GM12878 (cell line): ENCODE data around the gene TM7SF3. TPM values are rescaled to one million over a fixed set of nuclear protein-coding genes. Genes with fewer than 3 reads are reported as not detected.

Source experiments
- BCL3 ChIP-seq: IDR thresholded peaks from 2 replicates; pipeline ENCODE4 v1.6.1; 2011; ENCODE audit warnings: borderline replicate concordance, low read depth, mild to moderate bottlenecking, moderate library complexity, low read length; ENCODE audit not compliant: insufficient read depth, poor library complexity, severe bottlenecking
- DPF2 ChIP-seq: fragments of 450-650 bp; IDR thresholded peaks from 2 replicates; pipeline ENCODE4 v1.6.1; 2017; ENCODE audit warnings: mild to moderate bottlenecking
- E2F4 ChIP-seq: IDR thresholded peaks from 2 replicates; pipeline ENCODE4 v1.6.1; 2012; ENCODE audit warnings: low read depth, low read length, improper control_type of control experiment
- E4F1 ChIP-seq: fragments of 450-650 bp; IDR thresholded peaks from 2 replicates; pipeline ENCODE4 v1.6.1; 2018; ENCODE audit warnings: borderline replicate concordance, mild to moderate bottlenecking; ENCODE audit not compliant: partially characterized antibody
- EED ChIP-seq: sonication (generic); IDR thresholded peaks from 2 replicates; pipeline ENCODE4 v1.6.1; 2016; ENCODE audit warnings: antibody characterized with exemption, low read depth
- FOS ChIP-seq: IDR thresholded peaks from 3 replicates; pipeline ENCODE4 v1.6.1; 2011; ENCODE audit warnings: borderline replicate concordance; ENCODE audit not compliant: insufficient read length; ENCODE audit errors: extremely low read depth
- FOXK2 ChIP-seq: fragments of 450-650 bp; IDR thresholded peaks from 2 replicates; pipeline ENCODE4 v1.6.1; 2017; ENCODE audit warnings: mild to moderate bottlenecking, moderate library complexity
- IKZF1 ChIP-seq: fragments of 450-650 bp; conservative IDR thresholded peaks from 2 replicates; pipeline ENCODE4 v1.6.1; 2017; ENCODE audit warnings: antibody characterized with exemption, mild to moderate bottlenecking
- IKZF2 ChIP-seq, 2 experiments: fragments of 450-650 bp; IDR thresholded peaks; 2 replicates each; pipeline ENCODE4 v1.6.1; 2017; ENCODE audit warnings: mild to moderate bottlenecking in 2 of 2, moderate library complexity in 2 of 2
- NR2C2 ChIP-seq: IDR thresholded peaks from 2 replicates; pipeline ENCODE4 v1.6.1; 2011; ENCODE audit warnings: borderline replicate concordance, low read depth; ENCODE audit not compliant: control insufficient read depth, insufficient read length
- PAX8 ChIP-seq: fragments of 450-650 bp; IDR thresholded peaks from 2 replicates; pipeline ENCODE4 v1.6.1; 2017; ENCODE audit warnings: mild to moderate bottlenecking, moderate library complexity
- SKIL ChIP-seq: fragments of 450-650 bp; IDR thresholded peaks from 2 replicates; pipeline ENCODE4 v1.6.1; 2017; ENCODE audit warnings: mild to moderate bottlenecking, low read depth, inconsistent platforms; ENCODE audit not compliant: poor library complexity, severe bottlenecking
- SMAD1 ChIP-seq: fragments of 450-650 bp; IDR thresholded peaks from 2 replicates; pipeline ENCODE4 v1.6.1; 2018; ENCODE audit warnings: mild to moderate bottlenecking, low read depth; ENCODE audit not compliant: partially characterized antibody
- SMC3 ChIP-seq: IDR thresholded peaks from 2 replicates; pipeline ENCODE4 v1.6.1; 2011; ENCODE audit warnings: low read length, improper control_type of control experiment, borderline replicate concordance
- SP1 ChIP-seq: IDR thresholded peaks from one replicate; pipeline ENCODE4 v1.6.1; 2011; ENCODE audit warnings: low read depth, low read length
- SREBF1 ChIP-seq: IDR thresholded peaks from 2 replicates; pipeline ENCODE4 v1.6.1; 2012; ENCODE audit warnings: mild to moderate bottlenecking, low read length
- STAT1 ChIP-seq: fragments of 450-650 bp; conservative IDR thresholded peaks from 2 replicates; pipeline ENCODE4 v1.6.1; 2014; ENCODE audit warnings: antibody characterized with exemption, mild to moderate bottlenecking
- ZNF687 ChIP-seq: fragments of 450-650 bp; IDR thresholded peaks from 2 replicates; pipeline ENCODE4 v1.6.1; 2017; ENCODE audit warnings: mild to moderate bottlenecking, moderate library complexity
- polyA plus RNA-seq, 11 experiments: library from polyadenylated mRNA; depleted of rRNA in 4 of 11; unstranded in 6 of 11; stranded (reverse) in 5 of 11; fragments of >200 nt; fragmentation: Nextera tagmentation in 4 of 11; fragmentation: Illumina TruSeq in 1 of 11; extraction: Ambion mirVana in 4 of 11; extraction: Trizol in 1 of 11; gene quantifications; 1 replicate in 1 of 11; 2 replicates in 10 of 11; pipeline versions ENCODE4 v1.2.1 to v1.2.3, GENCODE V29; 2011 to 2016; ENCODE audit warnings: inconsistent platforms in 2 of 11, missing spikeins in 2 of 11, low read depth in 1 of 11
- total RNA-seq, 4 experiments: library from RNA; depleted of rRNA in 3 of 4; stranded (reverse); fragments of >200 nt in 3 of 4; fragmentation: Illumina TruSeq in 1 of 4; extraction: Trizol in 1 of 4; gene quantifications; 2 replicates each; pipeline versions ENCODE4 v1.2.1 to v1.2.3, GENCODE V29; 2013 to 2021

Gene TM7SF3
- total and polyA plus RNA-seq, 10 of the 15 experiments (the other 5 are each of a cell fraction or from before 2014, with no cell fraction given) = 31.4 to 341 (median 74.8) TPM

- TF ChIP-seq E4F1 = peak; percentile 63
- TF ChIP-seq FOS = no peak
- TF ChIP-seq IKZF2 (IDR thresholded peaks at IDR 0.05) = peak; percentile 98 to 99
- no peak for TF ChIP-seq SP1
- no peak for TF ChIP-seq BCL3
- peak; percentile 98 for TF ChIP-seq IKZF1
- TF ChIP-seq E2F4 = no peak
- TF ChIP-seq NR2C2 = no peak
- TF ChIP-seq SREBF1 = no peak
- peak; percentile 43 for TF ChIP-seq SMAD1
- TF ChIP-seq DPF2 = 0 out of 2 replicates have a peak, but pooled peaks have one; percentile 13
- TF ChIP-seq SKIL = no peak
- TF ChIP-seq FOXK2 = no peak
- no peak for TF ChIP-seq PAX8
- no peak for TF ChIP-seq STAT1
- TF ChIP-seq EED = peak; percentile 85
- TF ChIP-seq ZNF687 = peak; percentile 18; the same call in 1 of the 2 replicates
- 0 out of 2 replicates have a peak, but pooled peaks have one; percentile 2 for TF ChIP-seq SMC3
Observed at GRCh38 chr12:26937863-26938700, 76.1 kb downstream of the TM7SF3 start, which contains the start of the genes FGFR1OP2 and INTS13 (continued).
